ENCODE results near the gene PTOV1. TPM values are rescaled to one million over a fixed set of nuclear protein-coding genes. Genes with fewer than 3 reads are reported as not detected.

PTOV1 gene
- total and polyA plus RNA-seq, 2 of the 13 experiments (the other 11 are each of a cell fraction or from before 2014, with no cell fraction given), result 63.5 to 68.5 TPM

DNA sequence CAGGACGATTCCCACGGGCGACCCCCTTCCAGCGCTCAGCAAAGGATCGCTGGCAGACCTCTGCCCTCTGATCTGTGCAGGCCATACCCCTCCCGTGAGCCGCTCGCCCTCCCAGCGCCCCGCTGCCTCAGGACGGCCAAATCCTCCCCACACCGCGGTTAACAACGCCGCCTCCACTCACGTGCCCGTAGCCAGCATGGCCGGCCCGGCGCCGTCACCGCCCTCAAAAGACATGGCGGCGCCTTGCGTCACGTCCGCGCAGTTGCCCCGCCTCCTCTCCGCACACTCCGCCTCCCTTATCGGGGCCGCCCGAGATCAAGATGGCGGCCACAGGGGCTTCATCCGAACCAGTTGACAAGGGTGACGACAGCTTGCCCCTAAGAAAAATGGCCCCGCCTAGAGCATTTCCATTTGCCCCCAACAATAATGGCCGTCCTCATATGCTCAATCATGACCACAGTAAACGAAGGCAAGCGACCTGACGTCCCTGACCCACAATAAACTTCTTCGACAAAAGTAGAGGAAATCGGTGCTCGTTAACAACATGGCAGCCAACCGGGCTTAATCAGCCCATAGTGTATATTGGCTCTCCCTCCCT is 25.6 kb downstream of the PTOV1 start:
- Histone ChIP-seq H2AFZ (ENCODE audit: low read length) (peak overlapping the region; percentile 89), H3K9ac (ENCODE audit: insufficient read depth, low read depth, low read length) (peak overlapping the region; percentile 97), H3K27ac (ENCODE audit: extremely low read length, insufficient read depth, low read length) (peak overlapping the region; percentile 99), H3K4me3 (replicated peaks in 1 of 3; ENCODE audit: insufficient read depth in 1 of 3, low read depth in 2 of 3, low read length in 3 of 3) (peak overlapping the region; percentile 77 to 99 (median 97)), H3K79me2 (ENCODE audit: insufficient read depth, low read length) (peaks cover 38% of the 10 kb centered on the region), H3K36me3 (replicated peaks in 1 of 2; ENCODE audit: control insufficient read depth in 1 of 2, insufficient read depth in 2 of 2, low read length in 2 of 2) (peaks cover 10 to 32% of the 10 kb centered on the region in 2 experiments; a peak in 4 of 5 replicates), H3K27me3 (ENCODE audit: control insufficient read depth in 1 of 2, insufficient read depth in 2 of 2, low read length in 2 of 2) (no peaks in the 10 kb centered on the region; a peak in 1 of 5 replicates), H3K9me3 (ENCODE audit: low read length) (no peaks in the 10 kb centered on the region), H4K20me1 (ENCODE audit: insufficient read depth, low read length) (peaks cover 5% of the 10 kb centered on the region; the same call in 1 of the 2 replicates), H3K4me1 (ENCODE audit: insufficient read depth, low read length) (peaks cover 31% of the 10 kb centered on the region), H3K4me2 (ENCODE audit: low read depth, low read length) (peak overlapping the region; percentile 91)
- DNase-seq (ENCODE audit: low spot score) (peak; percentile 96), FAIRE-seq (peak; percentile 54), ATAC-seq (peak; percentile 62)
- intact Hi-C loops (cut with micrococcal nuclease; ENCODE audit: unreplicated experiment) (no loop called here), in situ Hi-C loops (cut with HindIII; ENCODE audit: extremely low pct_ligation_motif_present, low pct_unique_long_range_greater_than_20kb) (no loop called here)
- ChIA-PET CTCF (ENCODE audit: low intra/inter-chr PET ratio, low total read pairs) (no interaction called here), POLR2A (interaction anchor here (0.6 to 3.3 kb wide), 15 partner anchors 7 to 397 kb away, joined by 3 to 21 read pairs (median 5); partner anchors contain the start of genes AP2A1, ATF5, NUP62 and PNKP)
- BruUV-seq (replicated peaks), result TSS peak; percentile 72
- WGBS (ENCODE audit: low lambda C conversion rate), result 0% methylated on average over 16 of the region's 46 CpGs
- TF ChIP-seq ZNF629 (CRISPR knock-in tag; conservative IDR thresholded peaks at IDR 0.05) (0 out of 2 replicates have a peak, but pooled peaks have one; percentile 12), ZNF556 (CRISPR knock-in tag; IDR thresholded peaks at IDR 0.05; ENCODE audit: borderline replicate concordance) (no peak), RBM39 (IDR thresholded peaks at IDR 0.05; ENCODE audit: low read depth, low read length, poor library complexity, severe bottlenecking) (peak; percentile 44), MAFF (IDR thresholded peaks at IDR 0.05; ENCODE audit: low read depth, low read length) (no peak), SSRP1 (CRISPR knock-in tag; IDR thresholded peaks at IDR 0.05) (no peak), SATB2 (CRISPR knock-in tag; IDR thresholded peaks at IDR 0.05) (no peak), ZNF749 (CRISPR knock-in tag; IDR thresholded peaks at IDR 0.05; ENCODE audit: borderline replicate concordance) (no peak; the same call in 1 of the 2 replicates), ZNF501 (CRISPR knock-in tag; IDR thresholded peaks at IDR 0.05) (peak; percentile 75), ZNF709 (CRISPR knock-in tag; IDR thresholded peaks at IDR 0.05) (peak; percentile 26; the same call in 1 of the 2 replicates), PCBP2 (optimal IDR thresholded peaks at IDR 0.05; ENCODE audit: low read depth, low read length, poor library complexity, severe bottlenecking) (no peak), MAZ (IDR thresholded peaks at IDR 0.05; ENCODE audit: borderline replicate concordance, low read depth, low read length) (no peak), MAZ (CRISPR knock-in tag; IDR thresholded peaks at IDR 0.05; ENCODE audit: low read depth) (peak; percentile 85), HCFC1 (IDR thresholded peaks at IDR 0.05; ENCODE audit: low read depth, low read length) (peak; percentile 89), EZH2 (conservative IDR thresholded peaks at IDR 0.05; ENCODE audit: low read depth, low read length) (no peak), HNRNPUL1 (IDR thresholded peaks at IDR 0.05; ENCODE audit: low read depth, low read length) (no peak)
- TF ChIP-seq, protein P1, sequence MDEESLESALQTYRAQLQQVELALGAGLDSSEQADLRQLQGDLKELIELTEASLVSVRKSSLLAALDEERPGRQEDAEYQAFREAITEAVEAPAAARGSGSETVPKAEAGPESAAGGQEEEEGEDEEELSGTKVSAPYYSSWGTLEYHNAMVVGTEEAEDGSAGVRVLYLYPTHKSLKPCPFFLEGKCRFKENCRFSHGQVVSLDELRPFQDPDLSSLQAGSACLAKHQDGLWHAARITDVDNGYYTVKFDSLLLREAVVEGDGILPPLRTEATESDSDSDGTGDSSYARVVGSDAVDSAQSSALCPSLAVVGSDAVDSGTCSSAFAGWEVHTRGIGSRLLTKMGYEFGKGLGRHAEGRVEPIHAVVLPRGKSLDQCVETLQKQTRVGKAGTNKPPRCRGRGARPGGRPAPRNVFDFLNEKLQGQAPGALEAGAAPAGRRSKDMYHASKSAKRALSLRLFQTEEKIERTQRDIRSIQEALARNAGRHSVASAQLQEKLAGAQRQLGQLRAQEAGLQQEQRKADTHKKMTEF (CRISPR knock-in tag; IDR thresholded peaks at IDR 0.05), result peak; percentile 75
- TF ChIP-seq, protein P2, sequence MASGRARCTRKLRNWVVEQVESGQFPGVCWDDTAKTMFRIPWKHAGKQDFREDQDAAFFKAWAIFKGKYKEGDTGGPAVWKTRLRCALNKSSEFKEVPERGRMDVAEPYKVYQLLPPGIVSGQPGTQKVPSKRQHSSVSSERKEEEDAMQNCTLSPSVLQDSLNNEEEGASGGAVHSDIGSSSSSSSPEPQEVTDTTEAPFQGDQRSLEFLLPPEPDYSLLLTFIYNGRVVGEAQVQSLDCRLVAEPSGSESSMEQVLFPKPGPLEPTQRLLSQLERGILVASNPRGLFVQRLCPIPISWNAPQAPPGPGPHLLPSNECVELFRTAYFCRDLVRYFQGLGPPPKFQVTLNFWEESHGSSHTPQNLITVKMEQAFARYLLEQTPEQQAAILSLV (CRISPR knock-in tag; IDR thresholded peaks at IDR 0.05; ENCODE audit: borderline replicate concordance), result peak; percentile 68; the same call in 1 of the 2 replicates
- TF ChIP-seq, protein P3, sequence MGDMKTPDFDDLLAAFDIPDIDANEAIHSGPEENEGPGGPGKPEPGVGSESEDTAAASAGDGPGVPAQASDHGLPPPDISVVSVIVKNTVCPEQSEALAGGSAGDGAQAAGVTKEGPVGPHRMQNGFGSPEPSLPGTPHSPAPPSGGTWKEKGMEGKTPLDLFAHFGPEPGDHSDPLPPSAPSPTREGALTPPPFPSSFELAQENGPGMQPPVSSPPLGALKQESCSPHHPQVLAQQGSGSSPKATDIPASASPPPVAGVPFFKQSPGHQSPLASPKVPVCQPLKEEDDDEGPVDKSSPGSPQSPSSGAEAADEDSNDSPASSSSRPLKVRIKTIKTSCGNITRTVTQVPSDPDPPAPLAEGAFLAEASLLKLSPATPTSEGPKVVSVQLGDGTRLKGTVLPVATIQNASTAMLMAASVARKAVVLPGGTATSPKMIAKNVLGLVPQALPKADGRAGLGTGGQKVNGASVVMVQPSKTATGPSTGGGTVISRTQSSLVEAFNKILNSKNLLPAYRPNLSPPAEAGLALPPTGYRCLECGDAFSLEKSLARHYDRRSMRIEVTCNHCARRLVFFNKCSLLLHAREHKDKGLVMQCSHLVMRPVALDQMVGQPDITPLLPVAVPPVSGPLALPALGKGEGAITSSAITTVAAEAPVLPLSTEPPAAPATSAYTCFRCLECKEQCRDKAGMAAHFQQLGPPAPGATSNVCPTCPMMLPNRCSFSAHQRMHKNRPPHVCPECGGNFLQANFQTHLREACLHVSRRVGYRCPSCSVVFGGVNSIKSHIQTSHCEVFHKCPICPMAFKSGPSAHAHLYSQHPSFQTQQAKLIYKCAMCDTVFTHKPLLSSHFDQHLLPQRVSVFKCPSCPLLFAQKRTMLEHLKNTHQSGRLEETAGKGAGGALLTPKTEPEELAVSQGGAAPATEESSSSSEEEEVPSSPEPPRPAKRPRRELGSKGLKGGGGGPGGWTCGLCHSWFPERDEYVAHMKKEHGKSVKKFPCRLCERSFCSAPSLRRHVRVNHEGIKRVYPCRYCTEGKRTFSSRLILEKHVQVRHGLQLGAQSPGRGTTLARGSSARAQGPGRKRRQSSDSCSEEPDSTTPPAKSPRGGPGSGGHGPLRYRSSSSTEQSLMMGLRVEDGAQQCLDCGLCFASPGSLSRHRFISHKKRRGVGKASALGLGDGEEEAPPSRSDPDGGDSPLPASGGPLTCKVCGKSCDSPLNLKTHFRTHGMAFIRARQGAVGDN (CRISPR knock-in tag; IDR thresholded peaks at IDR 0.05), result peak; percentile 75

All from HepG2 (cell line).